SK-N-SH (cell line): ENCODE results near the gene CYBC1. TPM values are rescaled to one million over a fixed set of nuclear protein-coding genes. Genes with fewer than 3 reads are reported as not detected.

Experiments
- CTCF ChIA-PET: fragments of 300-600, 350-600 bp; formaldehyde crosslinking; extraction: SDS; loops from one replicate; lab custom pipeline; 2021; lab: Yijun Ruan, JAX
- POLR2A ChIA-PET: fragments of 350-600 bp; sonication (Branson Sonifier 250); formaldehyde crosslinking; extraction: SDS; loops from one replicate; lab custom pipeline; 2020; ENCODE audit warnings: antibody characterized with exemption, inconsistent platforms; lab: Yijun Ruan, JAX
- DNase-seq: peaks from one replicate; pipeline ENCODE4 v3.0.0; 2012
- H2AFZ ChIP-seq: fragments of 200-600 bp; sonication (generic); 2 replicates; pipeline ENCODE4 v1.8.1; 2016; ENCODE audit warnings: antibody characterized with exemption, mild to moderate bottlenecking, low read depth
- H3F3A ChIP-seq: fragments of 200-600 bp; sonication (generic); replicated peaks from 2 replicates; pipeline ENCODE3; 2016; ENCODE audit warnings: antibody characterized with exemption, mild to moderate bottlenecking; ENCODE audit not compliant: insufficient read depth
- H3K27ac ChIP-seq, 2 experiments: fragments of 200-500 bp in 1 of 2; fragments of 200-600 bp in 1 of 2; sonication (Bioruptor generic) in 1 of 2; sonication (generic), shearing (Covaris generic) in 1 of 2; 2 replicates each; pipeline versions ENCODE4 v1.5.1 to v1.6.1; 2014 to 2016; ENCODE audit warnings: low read depth in 2 of 2, inconsistent platforms in 1 of 2, low read length in 1 of 2, mild to moderate bottlenecking in 1 of 2, mixed read lengths in 1 of 2
- H3K27me3 ChIP-seq: fragments of 200-600 bp; sonication (generic), shearing (Covaris generic); 2 replicates; pipeline ENCODE4 v1.6.1; 2016; ENCODE audit warnings: mixed run types; ENCODE audit not compliant: insufficient read depth
- H3K36me3 ChIP-seq, 2 experiments: fragments of 200-500 bp in 1 of 2; fragments of 200-600 bp in 1 of 2; sonication (Bioruptor generic) in 1 of 2; sonication (generic) in 1 of 2; replicated peaks in 1 of 2; 2 replicates each; pipeline versions ENCODE3 to v1.5.1; 2014 to 2016; ENCODE audit warnings: low read length in 1 of 2, mild to moderate bottlenecking in 1 of 2; ENCODE audit not compliant: insufficient read depth in 2 of 2, control insufficient read depth in 1 of 2
- H3K4me1 ChIP-seq, 2 experiments: fragments of 200-500 bp in 1 of 2; fragments of 200-600 bp in 1 of 2; sonication (Bioruptor generic) in 1 of 2; sonication (generic), shearing (Covaris generic) in 1 of 2; 2 replicates each; pipeline versions ENCODE4 v1.5.1 to v1.6.1; 2014 to 2016; ENCODE audit warnings: low read depth in 1 of 2, low read length in 1 of 2, mixed run types in 1 of 2; ENCODE audit not compliant: insufficient read depth in 2 of 2, control insufficient read depth in 1 of 2
- H3K4me2 ChIP-seq: fragments of 200-600 bp; sonication (generic), shearing (Covaris generic); 2 replicates; pipeline ENCODE4 v1.6.1; 2017; ENCODE audit warnings: mixed run types
- H3K4me3 ChIP-seq, 2 experiments: fragments of 200-500 bp in 1 of 2; fragments of 200-600 bp in 1 of 2; sonication (Bioruptor generic) in 1 of 2; sonication (generic), shearing (Covaris generic) in 1 of 2; 2 replicates each; pipeline versions ENCODE4 v1.5.1 to v1.8.1; 2014 to 2016; ENCODE audit warnings: low read depth in 2 of 2, inconsistent platforms in 1 of 2, low read length in 1 of 2, mild to moderate bottlenecking in 1 of 2, mixed read lengths in 1 of 2, moderate library complexity in 1 of 2
- H3K79me2 ChIP-seq: fragments of 200-600 bp; sonication (generic); 2 replicates; pipeline ENCODE4 v1.8.1; 2017; ENCODE audit warnings: mild to moderate bottlenecking; ENCODE audit not compliant: insufficient read depth
- H3K9ac ChIP-seq: fragments of 200-600 bp; sonication (generic); 2 replicates; pipeline ENCODE4 v1.6.1; 2017; ENCODE audit warnings: mixed run types
- H3K9me2 ChIP-seq: fragments of 200-600 bp; sonication (generic); 2 replicates; pipeline ENCODE4 v1.6.1; 2017; ENCODE audit warnings: mixed run types
- H3K9me3 ChIP-seq: fragments of 200-600 bp; sonication (generic); 2 replicates; pipeline ENCODE4 v1.6.1; 2017; ENCODE audit warnings: mixed run types, mild to moderate bottlenecking, moderate library complexity
- H4K20me1 ChIP-seq: fragments of 200-600 bp; sonication (generic); 2 replicates; pipeline ENCODE4 v1.6.1; 2017; ENCODE audit warnings: mild to moderate bottlenecking, mixed run types; ENCODE audit not compliant: insufficient read depth
- CHD2 ChIP-seq: fragments of 150-350 bp; IDR thresholded peaks from 2 replicates; pipeline ENCODE4 v1.6.1; 2018; ENCODE audit warnings: low read length; ENCODE audit not compliant: partially characterized antibody
- EP300 ChIP-seq, 2 experiments: IDR thresholded peaks; 2 replicates each; pipeline versions ENCODE4 v1.4.0 to v1.6.1; 2012; ENCODE audit warnings: borderline replicate concordance in 1 of 2, low read depth in 1 of 2, low read length in 1 of 2
- EZH2phosphoT487 ChIP-seq: fragments of 200-600 bp; sonication (generic); IDR thresholded peaks from 2 replicates; pipeline ENCODE4 v1.6.1; 2017; ENCODE audit warnings: low read depth, mixed run types, mild to moderate bottlenecking, antibody characterized with exemption, moderate library complexity, borderline replicate concordance
- FOXM1 ChIP-seq: IDR thresholded peaks from 2 replicates; pipeline ENCODE4 v1.4.0; 2012; ENCODE audit warnings: low read depth, mild to moderate bottlenecking
- JUND ChIP-seq: IDR thresholded peaks from 2 replicates; pipeline ENCODE4 v1.4.0; 2012
- MAX ChIP-seq: IDR thresholded peaks from 2 replicates; pipeline ENCODE4 v1.4.0; 2012; ENCODE audit warnings: low read depth
- MXI1 ChIP-seq: IDR thresholded peaks from 2 replicates; pipeline ENCODE4 v1.6.1; 2012; ENCODE audit warnings: mild to moderate bottlenecking, low read depth, low read length, improper control_type of control experiment
- NFIC ChIP-seq: IDR thresholded peaks from 2 replicates; pipeline ENCODE4 v1.4.0; 2012; ENCODE audit warnings: borderline replicate concordance
- RAD21 ChIP-seq: IDR thresholded peaks from 2 replicates; pipeline ENCODE4 v1.6.1; 2012; ENCODE audit warnings: mild to moderate bottlenecking, low read length
- RFX5 ChIP-seq: IDR thresholded peaks from 2 replicates; pipeline ENCODE4 v1.6.1; 2012; ENCODE audit warnings: mild to moderate bottlenecking, improper control_type of control experiment, low read length
- RXRA ChIP-seq: IDR thresholded peaks from 2 replicates; pipeline ENCODE4 v1.4.0; 2012; ENCODE audit warnings: low read depth, mild to moderate bottlenecking, borderline replicate concordance
- TEAD4 ChIP-seq: IDR thresholded peaks from 2 replicates; pipeline ENCODE4 v1.4.0; 2012; ENCODE audit warnings: mild to moderate bottlenecking, borderline replicate concordance; ENCODE audit not compliant: insufficient read depth
- USF1 ChIP-seq: IDR thresholded peaks from 2 replicates; pipeline ENCODE4 v1.4.0; 2012; ENCODE audit warnings: low read depth, borderline replicate concordance
- USF2 ChIP-seq: fragments of 150-350 bp; IDR thresholded peaks from 2 replicates; pipeline ENCODE4 v1.6.1; 2017; ENCODE audit warnings: antibody characterized with exemption, low read length, low read depth, borderline replicate concordance
- YY1 ChIP-seq: IDR thresholded peaks from 2 replicates; pipeline ENCODE4 v1.4.0; 2012; ENCODE audit warnings: low read depth, mild to moderate bottlenecking
- WGBS: methylation state at CpG from one replicate; pipeline ENCODE4 v1.1.6; 2017; ENCODE audit warnings: low lambda C conversion rate; 5-methylcytosine and 5-hydroxymethylcytosine counted together
- polyA plus RNA-seq, 3 experiments: library from polyadenylated mRNA; depleted of rRNA; stranded (reverse); fragments of >200 nt; gene quantifications; 2 replicates each; pipeline ENCODE4 v1.2.3, GENCODE V29; 2012

Gene CYBC1
- polyA plus RNA-seq, 1 of the 3 experiments (the other 2 are of a cell fraction): 165 TPM

- no peak for TF ChIP-seq RAD21
- no peak for TF ChIP-seq NFIC
- TF ChIP-seq USF2: peak; percentile 98
- TF ChIP-seq MXI1: peak; percentile 94
- TF ChIP-seq EZH2phosphoT487: no peak
- peak; percentile 99 for TF ChIP-seq USF1
- no peak for TF ChIP-seq FOXM1
- no peak for TF ChIP-seq RFX5
- TF ChIP-seq RXRA: no peak
- no peak for TF ChIP-seq TEAD4
- TF ChIP-seq YY1: no peak
- no peak for TF ChIP-seq JUND
Measured at GRCh38 chr17:82496529-82497434, 46.2 kb upstream of the CYBC1 start (continued).

GRCh38 chr17:82495844-82496528 is 45.4 kb upstream of the CYBC1 start:
- Histone ChIP-seq H3K4me1 (peaks cover 8 to 21% of the 10 kb centered on the region in 2 experiments; a peak in 2 of 4 replicates), H3K4me3 (no peak overlapping the region; a peak in 1 of 4 replicates), H3K9me2 (no peaks in the 10 kb centered on the region), H3F3A (peaks cover 25% of the 10 kb centered on the region), H3K27me3 (no peaks in the 10 kb centered on the region), H2AFZ (no peak overlapping the region), H3K4me2 (no peak overlapping the region), H3K27ac (no peak overlapping the region), H3K9me3 (no peaks in the 10 kb centered on the region), H3K9ac (no peak overlapping the region), H3K36me3 (no peaks in the 10 kb centered on the region)
- ChIA-PET POLR2A (interaction anchor here (0.5 to 1.8 kb wide), 2 partner anchors 23 to 127 kb away, joined by 3 to 6 read pairs; partner anchors contain the start of gene FOXK2), CTCF (interaction anchor here (0.6 to 5.6 kb wide), 10 partner anchors 17 to 270 kb away, joined by 4 to 35 read pairs (median 6); partner anchors contain the start of gene FOXK2)
- 87% methylated on average over 11 of the region's 12 CpGs for WGBS
- DNase-seq: peak; percentile 10
- TF ChIP-seq RXRA (no peak), CHD2 (no peak), MAX (no peak), JUND (no peak), EP300 (IDR thresholded peaks at IDR 0.05; ENCODE audit: borderline replicate concordance in 1 of 2, low read depth in 1 of 2, low read length in 1 of 2) (no peak), TEAD4 (no peak)
- TF ChIP-seq, all 33 proteins: peak for 0
- 0 out of 2 replicates have a peak, but pooled peaks cover 3% of the 10 kb centered on the region for H4K20me1 ChIP-seq
- H3K79me2 ChIP-seq: no peaks in the 10 kb centered on the region
